HG03095 (cell line): ENCODE data around the gene TRIM9.
"Not testable (repeated sequence)": the region's sequence is repeated elsewhere in the genome, so short reads cannot be mapped to it uniquely, and the experiment has no call there.

Experiments used
- ATAC-seq: cut with Tn5 transposase; IDR thresholded peaks from one replicate; pipeline ENCODE4 v1.9.1; 2021; ENCODE audit warnings: moderate library complexity; ENCODE audit not compliant: unreplicated experiment

The TRIM9 gene

DNA sequence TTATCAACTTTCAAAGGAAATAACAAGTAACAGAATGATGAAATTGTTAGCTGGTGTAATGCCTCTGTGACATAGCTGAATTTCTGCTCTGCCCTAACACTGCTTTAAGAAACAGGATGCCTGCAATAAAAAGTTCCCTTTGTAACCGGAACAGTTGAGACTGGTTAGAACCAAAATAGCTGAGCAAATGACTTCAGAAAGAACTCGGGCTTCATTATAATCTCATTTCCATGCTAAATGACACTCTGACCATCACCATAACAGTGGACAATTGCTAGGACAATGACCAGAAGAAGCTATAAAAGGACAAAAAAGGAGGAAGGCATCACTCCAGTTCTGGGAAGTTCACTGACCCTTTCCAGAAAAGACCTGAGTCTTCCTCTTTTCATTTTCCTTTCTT lies 127.1 kb downstream of the TRIM9 start:
- ATAC-seq = no peak

DNA sequence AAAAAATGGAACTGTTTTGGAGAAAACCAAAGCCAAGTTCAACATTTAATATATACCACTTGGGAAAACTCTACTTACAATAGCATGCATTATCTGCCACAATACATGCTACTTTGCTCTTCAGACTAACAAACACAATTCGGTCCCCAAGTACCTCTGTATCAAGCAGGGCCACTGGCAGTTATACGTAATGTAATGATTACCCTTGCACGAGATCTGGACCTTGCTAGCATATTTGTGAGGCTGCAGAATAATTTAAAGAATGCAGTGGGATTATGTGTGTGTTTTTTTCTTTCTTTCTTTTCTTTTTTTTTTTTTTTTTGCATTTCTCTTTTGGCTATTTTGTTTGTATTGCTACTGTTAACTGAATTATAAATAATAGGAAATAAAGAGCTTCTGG lies 127.8 kb downstream of the TRIM9 start:
- ATAC-seq = no peak

- ATAC-seq = no peak
Measured at GRCh38 chr14:50964683-50965390, 130.1 kb downstream of the TRIM9 start.

- no peak for ATAC-seq
Measured at GRCh38 chr14:50963919-50964318, 131.0 kb downstream of the TRIM9 start.

DNA sequence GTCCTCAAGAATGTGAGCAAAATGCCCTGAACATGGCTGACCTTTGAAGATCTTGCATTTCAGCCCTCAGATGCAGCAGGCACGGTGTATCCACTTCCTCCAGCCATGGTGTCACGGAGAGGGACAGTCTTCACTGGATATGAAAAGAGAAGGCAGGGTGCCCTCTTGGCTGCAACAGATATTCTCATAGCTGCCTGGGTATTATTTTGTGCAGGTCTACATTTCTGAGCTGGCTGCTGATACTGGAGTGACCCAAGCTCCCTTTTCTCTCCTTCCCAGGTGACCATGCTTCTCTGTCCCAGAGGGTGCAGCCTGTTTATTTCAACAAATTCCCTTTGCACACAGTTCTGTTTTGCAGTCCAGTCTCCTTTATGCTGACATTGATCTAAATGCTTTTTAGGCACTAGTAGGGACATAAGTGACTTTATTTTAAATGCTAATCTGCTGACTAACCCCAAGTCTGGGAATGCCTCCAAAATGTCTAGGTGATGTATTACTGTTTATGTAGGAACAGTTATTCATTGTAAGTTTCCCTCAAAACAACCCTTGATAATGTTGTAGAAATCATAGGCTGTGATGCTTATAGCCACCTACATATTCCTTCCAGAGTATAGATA lies 133.2 kb downstream of the TRIM9 start:
- ATAC-seq = no peak

DNA sequence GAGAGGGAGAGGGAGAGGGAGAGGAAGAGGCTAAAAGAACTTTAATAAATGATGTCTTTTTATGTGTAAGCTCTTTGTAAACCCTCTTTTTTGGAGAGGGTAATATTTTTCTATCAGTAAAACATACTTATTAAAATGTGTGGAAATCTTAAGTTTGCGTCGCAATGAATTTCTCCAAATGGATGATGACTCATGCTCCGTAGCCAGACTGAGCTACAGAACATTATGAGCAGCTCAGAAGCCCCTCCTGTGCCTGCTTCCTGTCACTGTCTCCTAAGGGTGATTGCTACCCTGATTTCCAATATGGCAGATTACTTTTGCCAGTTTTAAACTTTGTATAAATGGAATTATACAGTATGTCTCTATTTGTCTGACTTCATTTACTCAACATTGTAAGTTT lies 137.6 kb downstream of the TRIM9 start:
- ATAC-seq = no peak

DNA sequence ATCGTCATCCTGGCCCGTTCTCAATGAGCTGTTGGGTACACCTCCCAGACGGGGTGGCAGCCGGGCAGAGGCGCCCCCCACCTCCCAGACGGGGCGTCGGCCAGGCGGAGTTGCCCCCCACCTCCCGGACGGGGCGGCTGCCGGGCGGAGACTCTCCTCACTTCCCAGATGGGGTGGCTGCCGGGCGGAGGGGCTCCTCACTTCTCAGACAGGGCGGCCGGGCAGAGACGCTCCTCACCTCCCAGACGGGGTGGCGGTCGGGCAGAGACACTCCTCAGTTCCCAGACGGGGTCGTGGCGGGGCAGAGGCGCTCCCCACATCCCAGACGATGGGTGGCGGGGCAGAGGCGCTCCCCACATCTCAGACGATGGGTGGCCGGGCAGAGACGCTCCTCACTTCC lies 138.5 kb downstream of the TRIM9 start:
- not testable (repeated sequence) for ATAC-seq

DNA sequence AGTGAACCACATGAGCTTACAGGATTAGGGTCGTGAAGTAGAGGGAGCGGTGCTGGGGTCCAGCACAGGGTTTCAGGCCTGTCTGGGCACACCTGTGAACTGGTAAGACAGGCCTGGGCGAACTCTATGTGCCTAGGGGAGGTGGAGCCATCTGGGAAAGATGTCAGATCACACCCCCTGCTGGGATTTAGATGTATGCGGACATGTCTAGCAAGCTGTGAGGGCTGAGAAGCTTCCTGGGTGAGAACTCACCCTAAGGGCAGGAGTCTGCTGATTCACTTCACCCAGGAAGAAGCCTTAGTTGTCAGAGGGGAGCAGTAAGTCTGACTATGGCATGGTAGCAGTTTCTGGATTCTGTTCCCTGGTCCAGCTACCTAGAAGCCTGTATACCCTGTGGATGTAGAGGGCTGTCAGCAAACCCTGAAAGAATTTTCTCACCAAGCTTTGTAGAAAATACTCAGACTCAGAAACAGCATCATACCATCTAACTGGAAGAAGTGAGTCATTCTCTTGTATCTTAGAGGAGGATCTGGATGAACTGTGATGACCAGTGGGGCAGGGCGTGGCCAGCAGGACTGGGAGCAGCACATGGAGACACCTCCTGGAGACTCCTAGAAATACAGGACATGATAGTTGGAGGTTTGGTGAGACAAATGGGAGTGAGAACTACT lies 139.4 kb downstream of the TRIM9 start:
- ATAC-seq = no peak

- ATAC-seq = no peak
Measured at GRCh38 chr14:50954811-50955372, 140.0 kb downstream of the TRIM9 start.

- ATAC-seq = no peak
Measured at GRCh38 chr14:50953502-50953901, 141.4 kb downstream of the TRIM9 start.

GRCh38 chr14:50951032-50951431 lies 143.9 kb downstream of the TRIM9 start:
- no peak for ATAC-seq

GRCh38 chr14:50948205-50948604 lies 146.7 kb downstream of the TRIM9 start:
- ATAC-seq = no peak

DNA sequence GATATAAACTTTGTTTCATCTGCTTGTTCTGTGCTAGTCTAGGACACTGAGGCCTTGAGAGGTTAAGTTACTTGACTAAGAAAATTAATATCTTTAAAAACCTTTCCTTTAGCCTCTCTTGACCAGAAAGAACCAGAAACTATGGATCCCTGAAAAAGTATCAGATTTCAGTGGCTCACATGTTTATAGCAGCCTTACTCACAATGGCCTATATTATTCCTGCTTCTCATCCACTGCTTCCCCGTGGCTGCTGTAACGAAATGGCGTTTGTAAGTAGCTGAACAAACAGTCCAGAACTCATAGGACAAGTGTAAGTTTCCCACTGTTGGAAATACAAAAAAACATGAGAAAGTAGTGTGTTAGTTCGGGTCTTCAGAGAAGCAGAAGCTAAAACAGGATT lies 147.5 kb downstream of the TRIM9 start:
- no peak for ATAC-seq

- no peak for ATAC-seq
Measured at GRCh38 chr14:50946234-50946935, 148.5 kb downstream of the TRIM9 start.

DNA sequence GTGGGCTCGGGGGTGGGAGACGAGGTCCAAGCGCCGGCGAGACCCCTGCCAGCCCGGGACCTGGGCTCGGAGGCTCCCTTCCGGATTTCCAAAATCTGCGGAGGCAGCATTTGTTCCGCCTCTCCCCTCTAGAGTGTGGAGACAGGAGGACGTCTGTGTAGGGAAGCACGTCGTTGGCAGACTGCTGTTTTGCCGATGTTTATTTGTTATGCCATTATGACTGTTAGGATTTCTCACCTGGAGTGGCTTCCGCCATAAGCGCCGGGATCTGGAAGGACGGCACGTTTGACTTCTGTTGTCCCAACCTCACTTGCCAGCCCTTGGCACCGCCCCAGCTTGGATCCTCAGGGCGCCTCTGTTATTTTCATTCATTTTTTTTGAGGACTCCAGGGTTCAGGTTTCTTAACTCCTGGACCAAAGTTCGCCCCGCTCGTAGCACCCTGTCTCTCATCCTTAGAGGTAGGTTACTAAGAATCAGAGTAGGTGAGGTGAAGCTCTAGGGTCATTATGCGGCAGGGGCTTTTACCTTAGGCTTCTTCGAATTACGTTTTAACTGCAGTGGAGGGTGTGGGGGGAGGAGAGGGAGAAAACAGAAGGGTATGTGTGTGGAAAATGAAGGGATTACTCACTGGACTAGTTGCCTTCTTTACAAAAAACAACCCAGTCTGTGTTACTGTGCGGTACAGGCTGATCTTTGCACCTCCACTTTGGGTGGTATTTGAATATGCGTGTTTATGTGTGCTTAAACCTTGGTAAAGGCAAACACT lies 150.1 kb downstream of the TRIM9 start:
- ATAC-seq = peak; percentile 15

GRCh38 chr14:50943943-50944646 lies 150.8 kb downstream of the TRIM9 start, which contains the start of gene PYGL:
Gene PYGL, minus strand, starts transcription at chr14:50944483. Its CDS starts 80 bp downstream, at chr14:50944403.
- peak; percentile 74 for ATAC-seq

GRCh38 chr14:50943261-50943942 lies 151.5 kb downstream of the TRIM9 start:
- ATAC-seq = no peak

- not testable (repeated sequence) for ATAC-seq
Measured at GRCh38 chr14:50941638-50942037, 153.3 kb downstream of the TRIM9 start.

- no peak for ATAC-seq
Measured at GRCh38 chr14:50941151-50941550, 153.8 kb downstream of the TRIM9 start.
